Skeletal muscle satellite cell (primary cell): ENCODE measurements around the gene COX19.

Experiments used
- H3K27me3 ChIP-seq: 2 replicates; pipeline ENCODE4 v1.7.0; 2013; ENCODE audit warnings: low read length; ENCODE audit not compliant: control insufficient read depth, insufficient read depth
- H3K36me3 ChIP-seq: 2 replicates; pipeline ENCODE4 v1.7.0; 2013; ENCODE audit warnings: mild to moderate bottlenecking, control low read depth, low read length; ENCODE audit not compliant: insufficient read depth
- H3K4me1 ChIP-seq: 2 replicates; pipeline ENCODE4 v1.7.0; 2013; ENCODE audit warnings: low read length; ENCODE audit not compliant: control insufficient read depth, insufficient read depth
- H3K4me2 ChIP-seq: 2 replicates; pipeline ENCODE4 v1.7.0; 2013; ENCODE audit warnings: mild to moderate bottlenecking, low read length
- H3K4me3 ChIP-seq: 2 replicates; pipeline ENCODE4 v1.7.0; 2013; ENCODE audit warnings: low read length
- H3K9ac ChIP-seq: 2 replicates; pipeline ENCODE4 v1.7.0; 2013; ENCODE audit warnings: mild to moderate bottlenecking, low read depth, low read length, moderate library complexity
- H3K9me3 ChIP-seq: replicated peaks from 2 replicates; pipeline ENCODE4 v1.7.0; 2013; ENCODE audit warnings: mild to moderate bottlenecking, control low read depth, low read length

The COX19 gene

GRCh38 chr7:1017586-1018333, 42.4 kb upstream of the COX19 start:
- no peak overlapping the region for H3K4me2 ChIP-seq
- peaks cover 10% of the 10 kb centered on the region for H3K36me3 ChIP-seq
- H3K9me3 ChIP-seq: no peaks in the 10 kb centered on the region
- H3K4me3 ChIP-seq: no peak overlapping the region
- H3K4me1 ChIP-seq: no peaks in the 10 kb centered on the region
- H3K9ac ChIP-seq: no peak overlapping the region
- H3K27me3 ChIP-seq: no peaks in the 10 kb centered on the region

GRCh38 chr7:1016577-1017531, 41.5 kb upstream of the COX19 start:
- no peak overlapping the region for H3K4me3 ChIP-seq
- no peak overlapping the region for H3K9ac ChIP-seq
- no peak overlapping the region for H3K4me2 ChIP-seq
- H3K9me3 ChIP-seq: no peaks in the 10 kb centered on the region
- no peaks in the 10 kb centered on the region for H3K4me1 ChIP-seq
- no peaks in the 10 kb centered on the region for H3K27me3 ChIP-seq
- H3K36me3 ChIP-seq: peaks cover 7% of the 10 kb centered on the region

- Histone ChIP-seq H3K9ac (no peak overlapping the region), H3K4me3 (no peak overlapping the region)
Observed at GRCh38 chr7:1015196-1016121, 40.1 kb upstream of the COX19 start.

GRCh38 chr7:1014681-1015080, 39.3 kb upstream of the COX19 start:
- no peak overlapping the region for H3K4me3 ChIP-seq
- H3K4me2 ChIP-seq: no peak overlapping the region
- no peaks in the 10 kb centered on the region for H3K4me1 ChIP-seq
- no peak overlapping the region for H3K9ac ChIP-seq
- H3K36me3 ChIP-seq: no peaks in the 10 kb centered on the region
- H3K9me3 ChIP-seq: no peaks in the 10 kb centered on the region
- no peaks in the 10 kb centered on the region for H3K27me3 ChIP-seq

More at GRCh38 chr7:1015196-1016121, 40.1 kb upstream of the COX19 start:
- H3K4me2 ChIP-seq: no peak overlapping the region
- H3K27me3 ChIP-seq: no peaks in the 10 kb centered on the region
- no peaks in the 10 kb centered on the region for H3K36me3 ChIP-seq
- no peaks in the 10 kb centered on the region for H3K9me3 ChIP-seq
- no peaks in the 10 kb centered on the region for H3K4me1 ChIP-seq

- Histone ChIP-seq H3K4me3 (no peak overlapping the region), H3K9ac (no peak overlapping the region), H3K4me2 (no peak overlapping the region), H3K27me3 (no peaks in the 10 kb centered on the region), H3K9me3 (no peaks in the 10 kb centered on the region), H3K36me3 (no peaks in the 10 kb centered on the region), H3K4me1 (no peaks in the 10 kb centered on the region)
Observed at GRCh38 chr7:1013581-1013980, 38.2 kb upstream of the COX19 start.

GRCh38 chr7:1012716-1013095, 37.4 kb upstream of the COX19 start:
- Histone ChIP-seq H3K4me1 (no peaks in the 10 kb centered on the region), H3K36me3 (no peaks in the 10 kb centered on the region), H3K4me2 (no peak overlapping the region), H3K9me3 (no peaks in the 10 kb centered on the region), H3K4me3 (no peak overlapping the region), H3K9ac (no peak overlapping the region), H3K27me3 (no peaks in the 10 kb centered on the region)

- Histone ChIP-seq H3K27me3 (no peaks in the 10 kb centered on the region), H3K36me3 (no peaks in the 10 kb centered on the region), H3K9me3 (no peaks in the 10 kb centered on the region), H3K9ac (no peak overlapping the region), H3K4me1 (no peaks in the 10 kb centered on the region), H3K4me3 (no peak overlapping the region), H3K4me2 (no peak overlapping the region)
Observed at GRCh38 chr7:1012004-1012715, 36.8 kb upstream of the COX19 start.

- Histone ChIP-seq H3K9me3 (no peaks in the 10 kb centered on the region), H3K4me2 (no peak overlapping the region), H3K36me3 (no peaks in the 10 kb centered on the region), H3K4me1 (no peaks in the 10 kb centered on the region), H3K27me3 (no peaks in the 10 kb centered on the region), H3K4me3 (no peak overlapping the region), H3K9ac (no peak overlapping the region)
Observed at GRCh38 chr7:1011297-1012003, 36.1 kb upstream of the COX19 start.

- Histone ChIP-seq H3K36me3 (no peaks in the 10 kb centered on the region), H3K4me1 (no peaks in the 10 kb centered on the region), H3K4me2 (no peak overlapping the region), H3K4me3 (no peak overlapping the region), H3K27me3 (no peaks in the 10 kb centered on the region), H3K9me3 (no peaks in the 10 kb centered on the region), H3K9ac (no peak overlapping the region)
Observed at GRCh38 chr7:1010226-1010625, 34.9 kb upstream of the COX19 start.

- H3K4me3 ChIP-seq: no peak overlapping the region
Observed at GRCh38 chr7:1009747-1010146, 34.4 kb upstream of the COX19 start.

More at GRCh38 chr7:1009747-1010146, 34.4 kb upstream of the COX19 start:
- H3K4me2 ChIP-seq: no peak overlapping the region
- no peaks in the 10 kb centered on the region for H3K36me3 ChIP-seq
- H3K9me3 ChIP-seq: no peaks in the 10 kb centered on the region
- H3K27me3 ChIP-seq: no peaks in the 10 kb centered on the region
- no peak overlapping the region for H3K9ac ChIP-seq
- H3K4me1 ChIP-seq: peaks cover 2% of the 10 kb centered on the region
